ENCODE measurements around the gene TEDC2.

DNA sequence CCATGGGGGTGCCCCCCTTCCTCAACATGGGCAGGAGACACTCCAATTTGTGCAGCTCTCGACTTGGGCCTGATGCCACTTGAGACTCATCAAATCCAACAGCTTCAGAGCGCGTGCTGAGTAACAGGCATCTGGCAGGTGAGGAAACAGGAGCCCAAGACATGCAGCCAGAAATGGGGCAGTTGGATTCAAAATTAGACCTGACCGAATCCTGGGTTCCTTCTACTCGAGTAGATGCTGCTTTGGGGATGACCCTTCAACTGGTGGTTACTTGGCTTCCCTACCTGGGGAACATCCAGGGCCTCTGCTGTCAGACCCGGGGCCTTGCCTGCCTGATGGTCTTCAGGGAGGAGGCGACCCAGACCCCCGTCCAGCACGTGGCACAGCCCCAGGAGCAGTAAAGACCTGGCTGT lies 10.7 kb downstream of the TEDC2 start:
- TF ChIP-seq NRF1 (conservative IDR thresholded peaks at IDR 0.05; ENCODE audit: low read depth, low read length) (no peak), MYC (IDR thresholded peaks at IDR 0.05; ENCODE audit: insufficient read depth, insufficient read length, insufficient replicate concordance, low read length, severe bottlenecking) (no peak), RAD21 (IDR thresholded peaks at IDR 0.05; ENCODE audit: insufficient read depth, low read depth, low read length) (no peak), CTCF (IDR thresholded peaks at IDR 0.05 in 2 of 3, conservative IDR thresholded peaks at IDR 0.05 in 1 of 3; ENCODE audit: control insufficient read depth in 2 of 3, extremely low read depth in 1 of 3, insufficient read depth in 1 of 3, low read depth in 3 of 3, low read length in 3 of 3) (no peak), BRCA1 (IDR thresholded peaks at IDR 0.05; ENCODE audit: low read depth, low read length) (no peak)

Measured in GM12878 (cell line).